ENCODE results near the gene CEACAM8.

CEACAM8 gene

DNA sequence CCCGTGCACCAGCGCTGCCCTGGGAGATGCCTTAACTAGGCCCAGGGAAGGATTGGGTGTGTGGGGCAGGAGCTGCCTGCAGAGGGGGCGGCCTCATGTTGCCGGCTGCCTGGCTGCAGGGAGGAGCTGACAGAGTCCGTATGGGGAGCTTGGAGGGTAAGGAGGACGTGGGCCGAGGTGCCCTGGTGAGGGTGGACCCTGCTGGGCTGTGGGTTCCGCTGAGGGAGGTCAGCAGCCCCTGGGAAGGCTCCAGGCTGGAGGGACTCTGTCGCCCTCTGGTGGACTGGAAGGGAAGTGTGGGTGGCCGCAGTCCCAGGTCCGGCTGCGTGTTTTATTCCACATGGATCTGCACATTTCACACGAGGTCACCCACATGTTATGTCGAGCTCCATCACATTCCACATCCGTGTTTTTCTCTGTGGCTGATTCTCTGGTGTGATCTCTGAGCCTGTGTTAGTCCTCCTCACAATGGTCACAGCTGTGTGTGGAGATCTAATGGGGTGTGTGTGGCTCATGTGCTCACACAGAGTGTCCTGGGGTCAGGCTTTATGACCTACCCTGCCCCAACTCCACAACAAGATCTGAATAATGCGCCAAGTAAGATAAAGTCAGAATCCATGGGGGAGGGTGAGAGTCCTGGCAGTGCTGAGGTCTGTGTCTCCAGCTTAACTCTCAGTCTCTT is 1.8 kb upstream of the CEACAM8 start:
- Histone ChIP-seq H2AFZ (ENCODE audit: low read length) (no peak overlapping the region), H3K4me3 (ENCODE audit: low read length) (no peak overlapping the region), H3F3A (ENCODE audit: insufficient read depth, low read length) (no peaks in the 10 kb centered on the region), H3K4me2 (ENCODE audit: low read depth, low read length) (no peak overlapping the region), H3K9me3 (replicated peaks; ENCODE audit: insufficient read depth, low read length) (no peaks in the 10 kb centered on the region), H3K9ac (ENCODE audit: low read length) (no peak overlapping the region), H3K79me2 (ENCODE audit: low read length) (no peaks in the 10 kb centered on the region), H4K20me1 (ENCODE audit: insufficient read depth, low read length) (no peaks in the 10 kb centered on the region), H3K4me1 (ENCODE audit: low read length) (no peaks in the 10 kb centered on the region), H3K27ac (ENCODE audit: low read length) (no peak overlapping the region), H3K27me3 (replicated peaks; ENCODE audit: insufficient read depth, low read length) (peaks cover 14% of the 10 kb centered on the region), H3K9me2 (replicated peaks; ENCODE audit: insufficient read depth, low read length) (no peaks in the 10 kb centered on the region), H3K36me3 (replicated peaks; ENCODE audit: insufficient read depth, low read length) (no peaks in the 10 kb centered on the region)
- TF ChIP-seq EZH2phosphoT487 (IDR thresholded peaks at IDR 0.05; ENCODE audit: low read length), result no peak
- TF ChIP-seq, protein P1, sequence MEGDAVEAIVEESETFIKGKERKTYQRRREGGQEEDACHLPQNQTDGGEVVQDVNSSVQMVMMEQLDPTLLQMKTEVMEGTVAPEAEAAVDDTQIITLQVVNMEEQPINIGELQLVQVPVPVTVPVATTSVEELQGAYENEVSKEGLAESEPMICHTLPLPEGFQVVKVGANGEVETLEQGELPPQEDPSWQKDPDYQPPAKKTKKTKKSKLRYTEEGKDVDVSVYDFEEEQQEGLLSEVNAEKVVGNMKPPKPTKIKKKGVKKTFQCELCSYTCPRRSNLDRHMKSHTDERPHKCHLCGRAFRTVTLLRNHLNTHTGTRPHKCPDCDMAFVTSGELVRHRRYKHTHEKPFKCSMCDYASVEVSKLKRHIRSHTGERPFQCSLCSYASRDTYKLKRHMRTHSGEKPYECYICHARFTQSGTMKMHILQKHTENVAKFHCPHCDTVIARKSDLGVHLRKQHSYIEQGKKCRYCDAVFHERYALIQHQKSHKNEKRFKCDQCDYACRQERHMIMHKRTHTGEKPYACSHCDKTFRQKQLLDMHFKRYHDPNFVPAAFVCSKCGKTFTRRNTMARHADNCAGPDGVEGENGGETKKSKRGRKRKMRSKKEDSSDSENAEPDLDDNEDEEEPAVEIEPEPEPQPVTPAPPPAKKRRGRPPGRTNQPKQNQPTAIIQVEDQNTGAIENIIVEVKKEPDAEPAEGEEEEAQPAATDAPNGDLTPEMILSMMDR (IDR thresholded peaks at IDR 0.05; ENCODE audit: low read length), result peak; percentile 94
- no peak for DNase-seq

DNA sequence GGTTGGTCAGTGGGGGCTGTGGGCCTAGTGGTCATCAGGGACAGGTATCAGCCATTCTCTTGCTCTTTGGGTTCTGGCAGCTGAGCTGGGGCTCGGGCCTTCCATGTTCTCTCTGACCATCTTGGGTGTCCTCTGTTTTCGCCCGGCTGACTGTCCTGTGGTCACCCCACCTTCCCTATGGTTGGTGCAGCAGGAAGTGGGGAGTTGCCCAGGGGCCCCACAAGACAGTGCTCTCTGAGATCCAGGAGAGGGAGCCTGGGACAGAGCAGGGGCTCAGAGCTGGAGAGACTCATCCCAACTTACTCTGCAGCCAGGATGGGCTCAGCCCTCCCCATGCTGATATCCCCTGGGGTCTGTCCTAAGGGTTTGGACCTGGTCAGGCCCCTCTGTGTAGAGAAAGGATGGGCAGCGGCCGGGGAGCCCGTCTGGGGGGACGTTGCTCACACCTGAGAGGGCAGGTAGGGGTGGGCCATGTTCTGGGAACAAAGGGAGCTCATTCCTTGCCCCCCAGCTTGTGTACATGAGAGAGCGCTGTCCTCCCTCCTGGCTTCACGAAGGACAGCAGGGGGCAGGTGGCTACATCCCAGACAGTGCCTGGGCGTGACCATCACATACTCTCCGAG is 937 bp upstream of the CEACAM8 start:
- H3K9me3 ChIP-seq (replicated peaks; ENCODE audit: insufficient read depth, low read length), result no peaks in the 10 kb centered on the region
- no peak for DNase-seq
- no peak overlapping the region for H3K9ac ChIP-seq (ENCODE audit: low read length)
- peaks cover 22% of the 10 kb centered on the region for H3K27me3 ChIP-seq (replicated peaks; ENCODE audit: insufficient read depth, low read length)
- H4K20me1 ChIP-seq (ENCODE audit: insufficient read depth, low read length), result no peaks in the 10 kb centered on the region
- H3K4me1 ChIP-seq (ENCODE audit: low read length), result no peaks in the 10 kb centered on the region
- no peaks in the 10 kb centered on the region for H3K9me2 ChIP-seq (replicated peaks; ENCODE audit: insufficient read depth, low read length)
- no peaks in the 10 kb centered on the region for H3F3A ChIP-seq (ENCODE audit: insufficient read depth, low read length)
- no peak for TF ChIP-seq EZH2phosphoT487 (IDR thresholded peaks at IDR 0.05; ENCODE audit: low read length)
- TF ChIP-seq, protein P1 (IDR thresholded peaks at IDR 0.05; ENCODE audit: low read length), result no peak
- TF ChIP-seq EZH2 (optimal IDR thresholded peaks at IDR 0.05; ENCODE audit: low read depth, low read length), result no peak
- H3K36me3 ChIP-seq (replicated peaks; ENCODE audit: insufficient read depth, low read length), result no peaks in the 10 kb centered on the region
- no peak overlapping the region for H2AFZ ChIP-seq (ENCODE audit: low read length)
- no peaks in the 10 kb centered on the region for H3K79me2 ChIP-seq (ENCODE audit: low read length)
- H3K4me3 ChIP-seq (ENCODE audit: low read length), result no peak overlapping the region
- H3K27ac ChIP-seq (ENCODE audit: low read length), result no peak overlapping the region
- H3K4me2 ChIP-seq (ENCODE audit: low read depth, low read length), result no peak overlapping the region

DNA sequence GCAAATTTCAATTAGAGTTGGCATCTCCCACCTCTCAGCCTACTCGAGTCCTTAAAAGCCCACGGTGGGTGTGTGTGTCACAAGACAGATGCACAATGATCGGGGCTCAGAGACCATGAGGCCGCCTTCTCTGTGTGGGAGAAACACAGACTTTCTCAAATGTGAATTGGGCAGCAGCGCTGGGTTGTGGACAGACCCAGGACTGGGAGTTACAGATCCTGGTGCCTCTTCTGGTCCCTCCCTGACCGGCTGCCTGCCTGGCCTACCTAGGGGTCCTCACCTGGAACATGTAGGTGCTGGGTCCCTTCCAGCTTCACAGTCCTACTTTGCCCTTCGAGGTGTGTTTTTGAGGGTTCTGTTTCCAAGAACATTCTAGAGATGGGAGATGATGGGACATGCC is 4.9 kb downstream of the CEACAM8 start:
- no peak overlapping the region for H3K4me3 ChIP-seq (ENCODE audit: low read length)
- H4K20me1 ChIP-seq (ENCODE audit: insufficient read depth, low read length), result no peaks in the 10 kb centered on the region
- no peaks in the 10 kb centered on the region for H3K9me3 ChIP-seq (replicated peaks; ENCODE audit: insufficient read depth, low read length)
- no peak overlapping the region for H2AFZ ChIP-seq (ENCODE audit: low read length)
- no peak overlapping the region for H3K4me2 ChIP-seq (ENCODE audit: low read depth, low read length)
- H3K36me3 ChIP-seq (replicated peaks; ENCODE audit: insufficient read depth, low read length), result no peaks in the 10 kb centered on the region
- TF ChIP-seq, protein P1 (IDR thresholded peaks at IDR 0.05; ENCODE audit: low read length), result no peak
- no peak for TF ChIP-seq EZH2 (optimal IDR thresholded peaks at IDR 0.05; ENCODE audit: low read depth, low read length)
- no peak for TF ChIP-seq EZH2phosphoT487 (IDR thresholded peaks at IDR 0.05; ENCODE audit: low read length)
- no peak overlapping the region for H3K27ac ChIP-seq (ENCODE audit: low read length)
- H3K4me1 ChIP-seq (ENCODE audit: low read length), result no peaks in the 10 kb centered on the region
- H3K79me2 ChIP-seq (ENCODE audit: low read length), result no peaks in the 10 kb centered on the region
- H3K9ac ChIP-seq (ENCODE audit: low read length), result no peak overlapping the region
- H3K9me2 ChIP-seq (replicated peaks; ENCODE audit: insufficient read depth, low read length), result no peaks in the 10 kb centered on the region
- no peaks in the 10 kb centered on the region for H3F3A ChIP-seq (ENCODE audit: insufficient read depth, low read length)
- no peak for DNase-seq
- H3K27me3 ChIP-seq (replicated peaks; ENCODE audit: insufficient read depth, low read length), result peaks cover 66% of the 10 kb centered on the region
